22Rv1 (cell line): ENCODE results near the gene PHF20.
"Not testable (repeated sequence)": the region's sequence is repeated elsewhere in the genome, so short reads cannot be mapped to it uniquely, and the experiment has no call there.

Experiments used
- H3K27ac ChIP-seq: fragments of 450-650 bp; 2 replicates; pipeline ENCODE4 v1.5.1; 2017
- ZFX ChIP-seq: fragments of 450-650 bp; IDR thresholded peaks from 2 replicates; pipeline ENCODE4 v1.6.1; 2017; ENCODE audit warnings: antibody characterized with exemption, borderline replicate concordance
- TF ChIP-seq, protein P1 (sequence below): fragments of 450-650 bp; IDR thresholded peaks from 2 replicates; pipeline ENCODE4 v1.5.1; 2017; ENCODE audit warnings: mild to moderate bottlenecking

PHF20 gene

DNA sequence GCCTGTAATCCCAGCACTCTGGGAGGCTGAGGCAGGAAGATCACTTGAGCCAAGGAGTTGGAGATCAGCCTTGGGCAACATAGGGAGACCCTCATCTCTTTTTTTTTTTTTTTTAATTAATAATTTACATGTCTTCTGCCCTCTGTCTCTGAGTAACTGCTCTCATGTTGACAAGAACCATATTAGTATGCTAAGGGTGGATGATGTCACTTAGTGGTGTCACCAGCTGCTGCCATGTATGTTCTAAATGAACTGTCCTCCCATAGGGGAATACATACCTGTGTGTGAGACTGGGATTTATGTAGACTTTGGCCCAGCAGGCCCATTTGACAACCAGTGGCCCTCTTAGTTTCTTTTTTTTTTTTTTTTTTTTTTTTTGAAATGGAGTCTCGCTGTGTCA lies 116.8 kb downstream of the PHF20 start:
- TF ChIP-seq, protein P1, sequence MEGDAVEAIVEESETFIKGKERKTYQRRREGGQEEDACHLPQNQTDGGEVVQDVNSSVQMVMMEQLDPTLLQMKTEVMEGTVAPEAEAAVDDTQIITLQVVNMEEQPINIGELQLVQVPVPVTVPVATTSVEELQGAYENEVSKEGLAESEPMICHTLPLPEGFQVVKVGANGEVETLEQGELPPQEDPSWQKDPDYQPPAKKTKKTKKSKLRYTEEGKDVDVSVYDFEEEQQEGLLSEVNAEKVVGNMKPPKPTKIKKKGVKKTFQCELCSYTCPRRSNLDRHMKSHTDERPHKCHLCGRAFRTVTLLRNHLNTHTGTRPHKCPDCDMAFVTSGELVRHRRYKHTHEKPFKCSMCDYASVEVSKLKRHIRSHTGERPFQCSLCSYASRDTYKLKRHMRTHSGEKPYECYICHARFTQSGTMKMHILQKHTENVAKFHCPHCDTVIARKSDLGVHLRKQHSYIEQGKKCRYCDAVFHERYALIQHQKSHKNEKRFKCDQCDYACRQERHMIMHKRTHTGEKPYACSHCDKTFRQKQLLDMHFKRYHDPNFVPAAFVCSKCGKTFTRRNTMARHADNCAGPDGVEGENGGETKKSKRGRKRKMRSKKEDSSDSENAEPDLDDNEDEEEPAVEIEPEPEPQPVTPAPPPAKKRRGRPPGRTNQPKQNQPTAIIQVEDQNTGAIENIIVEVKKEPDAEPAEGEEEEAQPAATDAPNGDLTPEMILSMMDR = no peak
- no peak for TF ChIP-seq ZFX
- H3K27ac ChIP-seq = no peak overlapping the region

DNA sequence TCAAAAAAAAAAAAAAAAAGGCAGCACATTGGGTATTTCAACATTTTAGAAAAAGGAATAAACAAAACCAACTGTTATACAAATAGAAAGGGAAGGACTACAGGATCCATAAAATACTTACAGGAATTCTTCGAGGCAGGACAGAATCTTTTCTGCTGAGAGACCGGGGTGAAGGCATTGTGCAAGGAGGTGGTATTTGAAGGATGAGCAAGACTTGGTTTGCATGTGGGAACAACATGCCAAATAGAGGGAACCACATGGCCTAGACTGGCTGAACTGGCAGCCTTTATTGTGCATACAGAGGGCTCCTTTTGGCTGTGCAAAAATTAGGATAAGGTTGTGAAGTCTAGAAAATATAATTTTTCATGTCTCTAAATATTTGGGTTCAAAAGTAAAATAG lies 119.6 kb downstream of the PHF20 start:
- TF ChIP-seq, protein P1 = no peak
- TF ChIP-seq ZFX = no peak
- H3K27ac ChIP-seq = no peak overlapping the region

DNA sequence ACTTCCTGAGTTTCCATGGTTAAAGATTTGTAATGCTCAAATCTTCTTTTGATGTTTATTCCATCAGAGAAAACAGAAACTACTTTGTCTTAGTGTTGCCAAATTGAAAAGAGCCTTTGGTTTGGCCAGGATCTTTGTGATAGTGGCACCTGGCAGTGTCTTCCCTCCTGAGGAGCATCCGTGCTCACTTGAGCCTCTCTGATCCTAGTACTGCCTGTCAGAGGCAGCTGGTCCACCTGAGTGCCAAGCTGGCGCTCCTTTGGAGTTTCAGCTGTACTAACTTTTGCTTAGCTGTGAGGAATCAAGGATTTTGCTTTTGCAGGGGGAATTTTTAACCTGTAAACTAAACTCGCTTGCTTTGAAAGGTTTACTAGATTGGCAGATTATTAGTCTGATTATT lies 121.1 kb downstream of the PHF20 start:
- no peak overlapping the region for H3K27ac ChIP-seq
- no peak for TF ChIP-seq ZFX
- TF ChIP-seq, protein P1 = no peak

DNA sequence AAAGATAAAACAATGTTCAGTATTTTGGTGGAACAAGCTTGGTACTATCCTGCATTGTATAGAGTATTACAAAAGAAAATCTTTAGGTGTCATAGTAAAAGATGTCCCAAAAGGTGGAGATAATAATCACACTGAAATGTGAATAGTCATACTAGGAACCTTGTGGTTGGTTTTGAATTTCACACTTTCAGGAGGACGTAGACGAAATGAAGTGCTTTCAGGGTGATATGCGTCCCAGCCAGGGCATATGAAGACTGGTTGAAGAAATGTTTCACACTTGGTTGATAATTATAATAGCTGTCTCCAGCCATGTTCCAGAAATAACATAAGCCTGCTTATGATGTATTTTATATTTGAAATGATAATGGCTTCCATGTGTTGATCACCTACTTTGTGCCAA lies 122.1 kb downstream of the PHF20 start:
- TF ChIP-seq, protein P1 = no peak
- TF ChIP-seq ZFX = no peak

DNA sequence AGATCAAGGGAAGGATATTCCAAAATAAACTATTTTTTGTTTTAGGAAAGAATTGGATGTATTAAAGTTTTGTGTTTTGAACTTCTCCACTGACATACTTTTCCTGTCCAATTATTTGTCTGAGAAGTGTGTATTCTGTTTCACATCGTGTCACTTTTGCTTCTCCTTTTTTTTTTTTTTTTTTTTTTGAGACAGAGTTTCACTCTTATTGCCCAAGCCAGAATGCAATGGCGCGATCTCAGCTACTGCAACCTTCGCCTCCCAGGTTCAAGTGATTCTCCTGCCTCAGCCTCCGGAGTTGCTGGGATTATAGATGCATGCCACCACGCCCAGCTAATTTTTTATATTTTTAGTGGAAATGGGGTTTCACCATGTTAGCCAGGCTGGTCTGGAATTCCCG lies 123.7 kb downstream of the PHF20 start:
- H3K27ac ChIP-seq = not testable (repeated sequence)

More for the DNA sequence above, 122.1 kb downstream of the PHF20 start:
- H3K27ac ChIP-seq = no peak overlapping the region

DNA sequence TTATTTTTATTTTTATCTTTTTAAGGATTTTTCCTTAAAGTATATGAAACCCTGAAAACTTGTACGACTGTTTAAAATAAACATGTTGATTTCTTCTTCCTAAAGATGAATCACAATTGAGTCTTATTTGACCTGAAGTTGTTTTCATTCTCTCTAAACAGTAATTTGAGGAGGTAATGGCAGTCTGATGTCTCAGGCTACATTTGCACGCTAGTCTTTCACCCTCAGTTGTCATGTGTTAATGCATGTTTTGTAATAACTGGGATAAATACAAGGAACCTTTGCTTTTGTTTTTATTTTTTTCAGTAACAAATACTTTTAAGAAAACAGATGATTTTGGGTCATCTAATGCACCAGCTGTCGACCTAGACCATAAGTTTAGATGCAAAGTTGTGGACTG lies 127.2 kb downstream of the PHF20 start:
- H3K27ac ChIP-seq = no peak overlapping the region
- no peak for TF ChIP-seq ZFX
- TF ChIP-seq, protein P1 = no peak

DNA sequence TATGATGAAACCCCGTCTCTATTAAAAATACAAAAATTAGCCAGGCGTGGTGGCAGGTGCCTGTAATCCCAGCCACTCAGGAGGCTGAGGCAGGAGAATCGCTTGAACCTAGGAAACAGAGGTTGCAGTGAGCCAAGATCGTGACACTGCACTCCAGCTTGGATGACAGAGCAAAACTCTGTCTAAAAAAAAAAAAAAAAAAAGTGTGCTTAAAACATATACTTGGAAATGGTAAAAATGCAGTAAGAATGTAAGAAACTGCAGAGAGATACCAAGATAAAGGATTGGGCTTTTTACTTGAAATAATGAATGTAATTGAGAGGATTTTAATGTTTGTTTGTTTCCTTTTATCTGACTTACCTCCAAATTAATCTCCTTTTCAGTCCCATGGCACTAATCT lies 129.4 kb downstream of the PHF20 start:
- not testable (repeated sequence) for H3K27ac ChIP-seq

DNA sequence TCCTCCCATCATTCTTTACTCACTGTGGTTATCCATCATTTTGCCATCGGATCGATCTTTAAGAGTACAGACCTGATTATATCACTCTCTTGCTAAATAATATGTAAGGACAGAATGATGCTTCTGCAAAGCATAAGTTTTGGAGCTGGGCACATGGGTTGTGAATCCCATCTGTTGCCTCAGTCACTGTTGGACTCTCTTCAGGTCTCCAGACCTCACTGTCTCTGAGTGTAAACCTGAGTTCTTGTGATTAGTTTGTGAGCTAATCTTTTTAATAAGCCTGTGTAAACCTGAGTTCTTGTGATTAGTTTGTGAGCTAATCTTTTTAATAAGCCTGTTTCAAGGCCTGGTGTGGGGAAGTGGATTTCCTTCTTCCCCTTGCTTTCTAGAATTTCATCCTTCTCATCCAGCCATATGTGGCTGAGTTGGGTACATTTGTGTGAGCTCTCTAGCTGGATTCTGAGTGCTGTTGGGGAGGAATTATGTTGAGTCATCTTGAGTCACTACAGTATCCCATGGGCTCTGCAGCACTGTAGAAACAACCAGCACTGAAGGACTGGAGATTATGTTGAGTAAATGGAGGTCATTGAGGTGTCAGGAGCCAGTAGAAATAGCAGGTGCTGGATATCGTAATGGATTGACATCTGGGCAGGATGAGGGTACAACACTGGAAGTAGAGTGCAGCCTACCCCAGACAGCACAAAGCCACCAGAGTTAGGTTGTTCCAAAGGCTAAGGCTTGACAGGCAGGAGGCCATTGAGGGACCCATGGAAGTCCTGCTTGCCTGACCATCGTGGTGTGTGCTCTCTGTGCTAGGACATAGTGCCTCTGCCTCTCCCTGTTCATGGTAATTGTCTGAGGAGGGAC lies 130.1 kb downstream of the PHF20 start:
- no peak overlapping the region for H3K27ac ChIP-seq
- TF ChIP-seq, protein P1 = no peak
- no peak for TF ChIP-seq ZFX
